Measurements from ENCODE around the gene FBXO21. TPM values are rescaled to one million over a fixed set of nuclear protein-coding genes. Genes with fewer than 3 reads are reported as not detected.

FBXO21 gene
- total and polyA plus RNA-seq, 2 of the 13 experiments (the other 11 are each of a cell fraction or from before 2014, with no cell fraction given), result 15.6 to 32.5 TPM

DNA sequence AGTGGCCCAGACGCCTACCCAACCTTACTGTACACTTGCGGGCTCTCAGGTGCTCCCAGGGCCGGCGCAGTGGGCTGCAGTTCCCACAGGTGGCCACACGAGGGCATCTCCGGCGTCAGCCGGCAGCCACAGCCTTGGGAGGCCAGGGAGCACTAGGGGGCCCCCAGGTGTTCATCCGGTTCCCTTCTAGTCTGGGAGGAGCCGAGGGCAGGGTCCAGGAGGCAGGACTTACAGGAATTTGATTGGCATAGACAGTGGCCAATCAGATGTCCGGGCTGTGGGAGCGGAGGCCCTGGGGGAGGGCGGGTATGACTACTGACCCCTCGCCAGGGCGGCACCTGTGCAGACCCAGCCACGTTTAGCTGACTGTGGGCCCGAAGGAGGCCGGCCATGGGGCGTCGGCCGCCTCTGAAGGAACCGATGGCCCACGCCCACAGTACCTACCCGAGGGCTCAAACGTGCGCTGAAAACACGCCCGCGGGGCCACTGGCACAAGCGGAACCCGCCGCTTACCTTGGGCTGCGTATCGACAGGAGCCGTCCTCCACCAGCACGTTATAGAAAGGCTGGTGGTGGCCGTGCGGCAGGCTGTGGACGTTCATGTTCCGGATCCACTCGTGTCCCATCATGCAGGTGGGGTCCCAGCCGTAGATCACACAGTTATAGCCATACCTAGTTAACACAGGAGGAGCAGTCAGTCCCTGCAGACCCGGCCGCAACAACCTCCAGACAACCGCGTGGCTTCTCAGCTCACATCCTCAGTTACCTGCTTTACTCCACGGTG is 34.8 kb downstream of the FBXO21 start (continued):
- peak; percentile 79; the same call in 1 of the 2 replicates for TF ChIP-seq KDM2A (CRISPR knock-in tag; IDR thresholded peaks at IDR 0.05; ENCODE audit: borderline replicate concordance, low read depth)

- in situ Hi-C loops (cut with HindIII; ENCODE audit: extremely low pct_ligation_motif_present, low pct_unique_long_range_greater_than_20kb) (no loop called here), intact Hi-C loops (cut with micrococcal nuclease; ENCODE audit: unreplicated experiment) (no loop called here)
- H3K79me2 ChIP-seq (ENCODE audit: insufficient read depth, low read length), result no peaks in the 10 kb centered on the region
- no peak overlapping the region for H3K9ac ChIP-seq (ENCODE audit: insufficient read depth, low read depth, low read length)
- ChIA-PET CTCF (ENCODE audit: low intra/inter-chr PET ratio, low total read pairs) (no interaction called here), POLR2A (no interaction called here)
- no peak overlapping the region for H3K27ac ChIP-seq (ENCODE audit: extremely low read length, insufficient read depth, low read length)
- no peak for ATAC-seq
- no peaks in the 10 kb centered on the region for H4K20me1 ChIP-seq (ENCODE audit: insufficient read depth, low read length)
- H3K27me3 ChIP-seq (ENCODE audit: control insufficient read depth in 1 of 2, insufficient read depth in 2 of 2, low read length in 2 of 2), result no peaks in the 10 kb centered on the region
- WGBS (ENCODE audit: low lambda C conversion rate), result 97% methylated on average over 27 of the region's 27 CpGs
- H3K4me2 ChIP-seq (ENCODE audit: low read depth, low read length), result no peak overlapping the region
- no peaks in the 10 kb centered on the region for H3K9me3 ChIP-seq (ENCODE audit: low read length)
- no peak overlapping the region for H3K4me3 ChIP-seq (replicated peaks in 1 of 3; ENCODE audit: insufficient read depth in 1 of 3, low read depth in 2 of 3, low read length in 3 of 3)
- no peak for FAIRE-seq
- BruUV-seq (replicated peaks), result no TSS peak
- H3K36me3 ChIP-seq (replicated peaks in 1 of 2; ENCODE audit: control insufficient read depth in 1 of 2, insufficient read depth in 2 of 2, low read length in 2 of 2), result peaks cover 24 to 69% of the 10 kb centered on the region in 2 experiments; a peak in 4 of 5 replicates
- H2AFZ ChIP-seq (ENCODE audit: low read length), result no peak overlapping the region
- DNase-seq (ENCODE audit: low spot score), result no peak
- H3K4me1 ChIP-seq (ENCODE audit: insufficient read depth, low read length), result peaks cover 11% of the 10 kb centered on the region
- TF ChIP-seq ZFP62 (CRISPR knock-in tag; IDR thresholded peaks at IDR 0.05), result no peak
- TF ChIP-seq IRF2 (CRISPR knock-in tag; IDR thresholded peaks at IDR 0.05), result no peak
- TF ChIP-seq ZNF550 (CRISPR knock-in tag; IDR thresholded peaks at IDR 0.05; ENCODE audit: borderline replicate concordance), result no peak
- TF ChIP-seq, protein P1, sequence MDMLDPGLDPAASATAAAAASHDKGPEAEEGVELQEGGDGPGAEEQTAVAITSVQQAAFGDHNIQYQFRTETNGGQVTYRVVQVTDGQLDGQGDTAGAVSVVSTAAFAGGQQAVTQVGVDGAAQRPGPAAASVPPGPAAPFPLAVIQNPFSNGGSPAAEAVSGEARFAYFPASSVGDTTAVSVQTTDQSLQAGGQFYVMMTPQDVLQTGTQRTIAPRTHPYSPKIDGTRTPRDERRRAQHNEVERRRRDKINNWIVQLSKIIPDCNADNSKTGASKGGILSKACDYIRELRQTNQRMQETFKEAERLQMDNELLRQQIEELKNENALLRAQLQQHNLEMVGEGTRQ (IDR thresholded peaks at IDR 0.05; ENCODE audit: low read depth, low read length), result no peak
- TF ChIP-seq, protein P1 (CRISPR knock-in tag; IDR thresholded peaks at IDR 0.05; ENCODE audit: borderline replicate concordance), result no peak
- no peak for TF ChIP-seq MBD4 (IDR thresholded peaks at IDR 0.05; ENCODE audit: borderline replicate concordance, low read length)
- TF ChIP-seq, protein P2, sequence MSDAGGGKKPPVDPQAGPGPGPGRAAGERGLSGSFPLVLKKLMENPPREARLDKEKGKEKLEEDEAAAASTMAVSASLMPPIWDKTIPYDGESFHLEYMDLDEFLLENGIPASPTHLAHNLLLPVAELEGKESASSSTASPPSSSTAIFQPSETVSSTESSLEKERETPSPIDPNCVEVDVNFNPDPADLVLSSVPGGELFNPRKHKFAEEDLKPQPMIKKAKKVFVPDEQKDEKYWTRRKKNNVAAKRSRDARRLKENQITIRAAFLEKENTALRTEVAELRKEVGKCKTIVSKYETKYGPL (CRISPR knock-in tag; IDR thresholded peaks at IDR 0.05), result no peak
- TF ChIP-seq SRY (CRISPR knock-in tag; IDR thresholded peaks at IDR 0.05), result no peak
- TF ChIP-seq ARNT2 (CRISPR knock-in tag; IDR thresholded peaks at IDR 0.05; ENCODE audit: low read depth), result no peak
- no peak for TF ChIP-seq ZNF609 (CRISPR knock-in tag; IDR thresholded peaks at IDR 0.05; ENCODE audit: borderline replicate concordance)
- TF ChIP-seq JUN (CRISPR knock-in tag; IDR thresholded peaks at IDR 0.05), result no peak
These were observed 37.2 kb downstream of the FBXO21 start for GRCh38 chr12:117152793-117153775.

All from HepG2 (cell line).